ENCODE data around the gene NRF1.

Gene NRF1

GRCh38 chr7:129779602-129780256 lies 168.2 kb downstream of the NRF1 start:
- peaks cover 27 to 68% (median 55%) of the 10 kb centered on the region in 10 experiments for H3K4me1 ChIP-seq
- H4K20me1 ChIP-seq, result peaks cover 0 to 91% (median 79%) of the 10 kb centered on the region in 11 experiments; a peak in 19 of 22 replicates
- H3K4me2 ChIP-seq, result peak overlapping the region; percentile 81 to 99 (median 98)
- H3K9ac ChIP-seq, result peak overlapping the region in 8 of 11 experiments; percentile 8 to 63 (median 38); a peak in 9 of 22 replicates
- H3K4me3 ChIP-seq, result peak overlapping the region; percentile 50 to 75 (median 63)
- no peak for TF ChIP-seq Cebpa-rat (IDR thresholded peaks at IDR 0.05)
- H3K27ac ChIP-seq, result no peak overlapping the region
- H3K27me3 ChIP-seq, result peaks cover 98 to 100% (median 99%) of the 10 kb centered on the region in 11 experiments
- H3K36me3 ChIP-seq, result no peaks in the 10 kb centered on the region
- H3K9me3 ChIP-seq (replicated peaks in 1 of 11), result peaks cover 0 to 22% (median 9%) of the 10 kb centered on the region in 11 experiments; a peak in 10 of 22 replicates

GRCh38 chr7:129780257-129780973 lies 168.9 kb downstream of the NRF1 start:
- H3K27me3 ChIP-seq, result peaks cover 98 to 100% (median 99%) of the 10 kb centered on the region in 11 experiments
- H3K9me3 ChIP-seq (replicated peaks in 1 of 11), result peaks cover 0 to 22% (median 9%) of the 10 kb centered on the region in 11 experiments; a peak in 10 of 22 replicates
- peak overlapping the region in 8 of 11 experiments; percentile 15 to 50 (median 32); a peak in 6 of 22 replicates for H3K9ac ChIP-seq
- no peak for TF ChIP-seq Cebpa-rat (IDR thresholded peaks at IDR 0.05)
- H3K4me3 ChIP-seq, result peak overlapping the region; percentile 50 to 75 (median 63)
- no peak overlapping the region for H3K27ac ChIP-seq
- peaks cover 0 to 91% (median 82%) of the 10 kb centered on the region in 11 experiments; a peak in 19 of 22 replicates for H4K20me1 ChIP-seq
- no peaks in the 10 kb centered on the region for H3K36me3 ChIP-seq
- peak overlapping the region; percentile 81 to 99 (median 98) for H3K4me2 ChIP-seq
- peaks cover 33 to 68% (median 55%) of the 10 kb centered on the region in 10 experiments for H3K4me1 ChIP-seq

GRCh38 chr7:129780974-129781927 lies 169.7 kb downstream of the NRF1 start:
- Histone ChIP-seq H3K27me3 (peaks cover 100% of the 10 kb centered on the region in 11 experiments), H3K4me2 (peak overlapping the region; percentile 81 to 99 (median 98)), H3K4me1 (peaks cover 41 to 75% (median 57%) of the 10 kb centered on the region in 10 experiments), H3K9me3 (replicated peaks in 1 of 11) (peaks cover 0 to 22% (median 9%) of the 10 kb centered on the region in 11 experiments; a peak in 10 of 22 replicates), H3K4me3 (peak overlapping the region; percentile 50 to 75 (median 63)), H4K20me1 (peaks cover 0 to 91% (median 87%) of the 10 kb centered on the region in 11 experiments; a peak in 19 of 22 replicates), H3K9ac (peak overlapping the region in 2 of 11 experiments; percentile 19 to 38; a peak in 2 of 22 replicates), H3K36me3 (no peaks in the 10 kb centered on the region), H3K27ac (no peak overlapping the region)
- TF ChIP-seq Cebpa-rat (IDR thresholded peaks at IDR 0.05), result no peak

- Histone ChIP-seq H3K27me3 (peaks cover 100% of the 10 kb centered on the region in 11 experiments), H4K20me1 (peaks cover 0 to 91% (median 85%) of the 10 kb centered on the region in 11 experiments; a peak in 19 of 22 replicates), H3K4me2 (peak overlapping the region; percentile 81 to 99 (median 98); a peak in 18 of 22 replicates), H3K9me3 (replicated peaks in 1 of 11) (peaks cover 0 to 22% (median 9%) of the 10 kb centered on the region in 11 experiments; a peak in 10 of 22 replicates), H3K36me3 (no peaks in the 10 kb centered on the region), H3K4me1 (peaks cover 40 to 70% (median 53%) of the 10 kb centered on the region in 10 experiments), H3K4me3 (peak overlapping the region in 4 of 10 experiments; percentile 59 to 75 (median 65); a peak in 4 of 20 replicates), H3K27ac (no peak overlapping the region), H3K9ac (no peak overlapping the region)
- TF ChIP-seq Cebpa-rat (IDR thresholded peaks at IDR 0.05), result no peak
Observed at GRCh38 chr7:129781928-129782817, 170.7 kb downstream of the NRF1 start.

- Histone ChIP-seq H3K9me3 (replicated peaks in 1 of 11) (peaks cover 0 to 19% (median 9%) of the 10 kb centered on the region in 11 experiments; a peak in 10 of 22 replicates), H3K4me2 (peak overlapping the region in 3 of 11 experiments; percentile 16 to 34 (median 17); a peak in 4 of 22 replicates), H3K4me3 (peak overlapping the region in 2 of 10 experiments; percentile 11 to 28; a peak in 1 of 20 replicates), H3K27ac (no peak overlapping the region), H4K20me1 (peaks cover 0 to 85% (median 78%) of the 10 kb centered on the region in 11 experiments; a peak in 19 of 22 replicates), H3K27me3 (peaks cover 96 to 100% (median 100%) of the 10 kb centered on the region in 11 experiments), H3K36me3 (no peaks in the 10 kb centered on the region), H3K4me1 (peaks cover 37 to 62% (median 48%) of the 10 kb centered on the region in 10 experiments), H3K9ac (no peak overlapping the region)
- no peak for TF ChIP-seq Cebpa-rat (IDR thresholded peaks at IDR 0.05)
Observed at GRCh38 chr7:129782818-129783583, 171.5 kb downstream of the NRF1 start.

GRCh38 chr7:129783584-129783919 lies 172.0 kb downstream of the NRF1 start:
- peaks cover 91 to 100% (median 100%) of the 10 kb centered on the region in 11 experiments for H3K27me3 ChIP-seq
- 0 out of 20 replicates have a peak overlapping the region, but pooled peaks of 1 of the 10 experiments have one; percentile 11 for H3K4me3 ChIP-seq
- peaks cover 0 to 80% (median 73%) of the 10 kb centered on the region in 11 experiments; a peak in 19 of 22 replicates for H4K20me1 ChIP-seq

More at GRCh38 chr7:129783584-129783919, 172.0 kb downstream of the NRF1 start:
- peak overlapping the region in 3 of 11 experiments; percentile 16 to 34 (median 17); a peak in 4 of 22 replicates for H3K4me2 ChIP-seq
- H3K9me3 ChIP-seq (replicated peaks in 1 of 11), result peaks cover 0 to 17% (median 7%) of the 10 kb centered on the region in 11 experiments; a peak in 10 of 22 replicates
- no peak for TF ChIP-seq Cebpa-rat (IDR thresholded peaks at IDR 0.05)
- H3K4me1 ChIP-seq, result peaks cover 37 to 61% (median 47%) of the 10 kb centered on the region in 10 experiments
- H3K9ac ChIP-seq, result no peak overlapping the region
- no peaks in the 10 kb centered on the region for H3K36me3 ChIP-seq
- H3K27ac ChIP-seq, result no peak overlapping the region

Data from BLaER1 treated with 17β-estradiol and CSF1 and Interleukin-3, amounts not matched to agents 10 nM and 100 nM (cell line).